Stomach (tissue), 9 donors: ENCODE results near the gene IGF2BP1. TPM values are rescaled to one million over a fixed set of nuclear protein-coding genes. Genes with fewer than 3 reads are reported as not detected.
A peak's percentile ranks its signal among the peaks of the same experiment; 100 is the strongest.

Experiments used
- DNase-seq, 2 donors: peaks; one replicate each; pipeline versions ENCODE4 v3.0.0 to v3.0.0-alpha.2; 2013 to 2019
- H3K27ac ChIP-seq, 5 donors: fragments of 200-600 bp in 4 of 5; sonication (generic) in 4 of 5; one replicate each; pipeline ENCODE4 v1.5.1; 2013 to 2019; ENCODE audit warnings: mild to moderate bottlenecking in 1 of 5, moderate library complexity in 1 of 5
- H3K27me3 ChIP-seq, 3 donors: fragments of 200-600 bp; sonication (generic); one replicate each; pipeline ENCODE4 v1.5.1; 2017 to 2019; ENCODE audit warnings: mixed run types in 1 of 3
- H3K36me3 ChIP-seq, 4 donors: fragments of 200-600 bp; sonication (generic); 1 replicate in 3 of 4; 2 replicates in 1 of 4; pipeline ENCODE4 v1.5.1; 2016 to 2019
- H3K4me1 ChIP-seq, 4 donors: fragments of 200-600 bp; sonication (generic); one replicate each; pipeline ENCODE4 v1.5.1; 2016 to 2019
- H3K4me3 ChIP-seq, 4 donors: fragments of 200-600 bp; sonication (generic) in 3 of 4; one replicate each; pipeline ENCODE4 v1.5.1; 2016 to 2019; ENCODE audit warnings: mild to moderate bottlenecking in 1 of 4
- H3K9me3 ChIP-seq, 4 donors: fragments of 200-600 bp; sonication (generic); one replicate each; pipeline ENCODE4 v1.5.1; 2016 to 2019
- CTCF ChIP-seq, 7 experiments: fragments of 450-650 bp in 4 of 7; fragments of 200-600 bp in 3 of 7; sonication (generic) in 3 of 7; IDR thresholded peaks; one replicate each; pipeline ENCODE4 v1.5.1; 2016 to 2019; ENCODE audit warnings: antibody characterized with exemption in 7 of 7, control low read depth in 2 of 7, mild to moderate bottlenecking in 1 of 7
- EP300 ChIP-seq: sonication (generic); formaldehyde crosslinking; IDR thresholded peaks from one replicate; pipeline ENCODE4 v1.6.1; 2017; ENCODE audit warnings: antibody characterized with exemption
- POLR2A ChIP-seq, 4 donors: fragments of 450-650 bp; IDR thresholded peaks; one replicate each; pipeline ENCODE4 v1.6.1; 2016; ENCODE audit warnings: antibody characterized with exemption in 4 of 4, control low read depth in 2 of 4, mild to moderate bottlenecking in 1 of 4, moderate library complexity in 1 of 4
- POLR2AphosphoS5 ChIP-seq, 3 donors: sonication (generic); formaldehyde crosslinking; IDR thresholded peaks; one replicate each; pipeline ENCODE4 v1.6.1; 2016; ENCODE audit warnings: antibody characterized with exemption in 3 of 3
- WGBS, 5 donors: extraction: QIAGEN DNeasy Blood & Tissue Kit in 3 of 5; methylation state at CpG; one replicate each; pipeline versions ENCODE4 v1.1.5 to v1.1.7; 2013 to 2018; 5-methylcytosine and 5-hydroxymethylcytosine counted together
- intact Hi-C: fragments of 100-400 bp; cut with DNase I; formaldehyde crosslinking; loops from one replicate; pipeline ENCODE4 v1.15.1; 2023; ENCODE audit warnings: low total_unique reads
- polyA plus RNA-seq, 3 donors: library from polyadenylated mRNA; stranded (reverse); fragments of 200-250 nt; gene quantifications; one replicate each; pipeline ENCODE4 v1.2.3, GENCODE V29; 2013
- total RNA-seq, 5 donors: library from RNA; depleted of rRNA; stranded (reverse); fragments of >200 nt; gene quantifications; one replicate each; pipeline versions ENCODE4 v1.1.0 to v1.2.3, GENCODE V29; 2014 to 2016
- donor health status: healthy with polysubstance abuse.
- donor health status: Bipolar disorder and iron deficiency.
- donor health status: healthy.

Gene IGF2BP1
- total and polyA plus RNA-seq, 8 donors: under 0.01 to 1.8 TPM; not detected in 6

GRCh38 chr17:48993951-48994350 lies 3.2 kb upstream of the IGF2BP1 start:
- peaks cover 21 to 36% (median 30%) of the 10 kb centered on the region in 4 donors for H3K4me1 ChIP-seq
- TF ChIP-seq CTCF (IDR thresholded peaks at IDR 0.05) (no peak), POLR2A (IDR thresholded peaks at IDR 0.05) (no peak), POLR2AphosphoS5 (IDR thresholded peaks at IDR 0.05) (no peak), EP300 (no peak)
- intact Hi-C loops: no loop called here
- H3K27ac ChIP-seq: no peak overlapping the region
- no peak overlapping the region for H3K4me3 ChIP-seq
- H3K27me3 ChIP-seq: peaks cover 48 to 100% (median 91%) of the 10 kb centered on the region in 3 donors
- no peaks in the 10 kb centered on the region for H3K36me3 ChIP-seq
- H3K9me3 ChIP-seq: peaks cover 0 to 7% (median 0%) of the 10 kb centered on the region in 4 donors
- no peak for DNase-seq

- H3K27me3 ChIP-seq: peaks cover 48 to 100% (median 99%) of the 10 kb centered on the region in 3 donors
- no peak for TF ChIP-seq EP300
- no peak for TF ChIP-seq POLR2AphosphoS5 (IDR thresholded peaks at IDR 0.05)
- TF ChIP-seq POLR2A (IDR thresholded peaks at IDR 0.05): no peak
- TF ChIP-seq CTCF (IDR thresholded peaks at IDR 0.05): no peak
- WGBS, 5 donors: 39 to 53% (median 44%) methylated on average over 3 of the region's 3 CpGs
- intact Hi-C loops: no loop called here
- no peak overlapping the region for H3K27ac ChIP-seq
- H3K36me3 ChIP-seq: no peaks in the 10 kb centered on the region
- no peak for DNase-seq
- peaks cover 21 to 36% (median 30%) of the 10 kb centered on the region in 4 donors for H3K4me1 ChIP-seq
- peaks cover 0 to 7% (median 0%) of the 10 kb centered on the region in 4 donors for H3K9me3 ChIP-seq
- H3K4me3 ChIP-seq: no peak overlapping the region
Measured at GRCh38 chr17:48994549-48995303, 2.5 kb upstream of the IGF2BP1 start.

- peak in 1 of 2 donors; percentile 55 for DNase-seq
- WGBS, 5 donors: 4 to 11% (median 9%) methylated on average over 45 to 46 of the region's 46 CpGs
Measured at GRCh38 chr17:48995304-48995973, 1.7 kb upstream of the IGF2BP1 start.

More at GRCh38 chr17:48995304-48995973, 1.7 kb upstream of the IGF2BP1 start:
- TF ChIP-seq POLR2AphosphoS5 (IDR thresholded peaks at IDR 0.05) (no peak), EP300 (no peak), CTCF (IDR thresholded peaks at IDR 0.05) (no peak), POLR2A (IDR thresholded peaks at IDR 0.05) (no peak)
- Histone ChIP-seq H3K9me3 (peaks cover 0 to 7% (median 0%) of the 10 kb centered on the region in 4 donors), H3K27ac (no peak overlapping the region), H3K4me1 (peaks cover 21 to 36% (median 30%) of the 10 kb centered on the region in 4 donors), H3K4me3 (peak overlapping the region in 1 of 4 donors; percentile 40), H3K27me3 (peaks cover 42 to 100% (median 97%) of the 10 kb centered on the region in 3 donors), H3K36me3 (no peaks in the 10 kb centered on the region)
- intact Hi-C loops: no loop called here
